ENCODE data around the gene ABCC3.

The ABCC3 gene

GRCh38 chr17:50658616-50659015, 23.9 kb downstream of the ABCC3 start:
- TF ChIP-seq ZFX (IDR thresholded peaks at IDR 0.05) = no peak
- no peak for TF ChIP-seq CTCF (conservative IDR thresholded peaks at IDR 0.05)
- no peak overlapping the region for H3K27ac ChIP-seq

DNA sequence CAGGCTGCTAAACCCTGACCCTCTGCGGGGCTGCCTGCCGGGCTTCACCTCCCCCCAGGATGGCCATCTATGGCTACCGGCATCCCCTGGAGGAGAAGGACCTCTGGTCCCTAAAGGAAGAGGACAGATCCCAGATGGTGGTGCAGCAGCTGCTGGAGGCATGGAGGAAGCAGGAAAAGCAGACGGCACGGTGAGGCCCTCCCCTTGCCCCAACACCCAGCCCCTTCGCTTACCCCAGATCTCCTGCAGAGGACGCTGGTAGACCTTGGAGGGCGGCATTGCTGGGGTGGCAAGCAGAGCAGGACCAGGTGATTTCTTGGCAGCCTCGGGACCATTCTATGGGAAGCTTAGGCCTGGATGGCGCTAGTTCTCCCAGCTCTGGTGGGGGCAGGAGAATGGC, 24.5 kb downstream of the ABCC3 start:
- peak overlapping the region; percentile 72; the same call in 1 of the 2 replicates for H3K27ac ChIP-seq

DNA sequence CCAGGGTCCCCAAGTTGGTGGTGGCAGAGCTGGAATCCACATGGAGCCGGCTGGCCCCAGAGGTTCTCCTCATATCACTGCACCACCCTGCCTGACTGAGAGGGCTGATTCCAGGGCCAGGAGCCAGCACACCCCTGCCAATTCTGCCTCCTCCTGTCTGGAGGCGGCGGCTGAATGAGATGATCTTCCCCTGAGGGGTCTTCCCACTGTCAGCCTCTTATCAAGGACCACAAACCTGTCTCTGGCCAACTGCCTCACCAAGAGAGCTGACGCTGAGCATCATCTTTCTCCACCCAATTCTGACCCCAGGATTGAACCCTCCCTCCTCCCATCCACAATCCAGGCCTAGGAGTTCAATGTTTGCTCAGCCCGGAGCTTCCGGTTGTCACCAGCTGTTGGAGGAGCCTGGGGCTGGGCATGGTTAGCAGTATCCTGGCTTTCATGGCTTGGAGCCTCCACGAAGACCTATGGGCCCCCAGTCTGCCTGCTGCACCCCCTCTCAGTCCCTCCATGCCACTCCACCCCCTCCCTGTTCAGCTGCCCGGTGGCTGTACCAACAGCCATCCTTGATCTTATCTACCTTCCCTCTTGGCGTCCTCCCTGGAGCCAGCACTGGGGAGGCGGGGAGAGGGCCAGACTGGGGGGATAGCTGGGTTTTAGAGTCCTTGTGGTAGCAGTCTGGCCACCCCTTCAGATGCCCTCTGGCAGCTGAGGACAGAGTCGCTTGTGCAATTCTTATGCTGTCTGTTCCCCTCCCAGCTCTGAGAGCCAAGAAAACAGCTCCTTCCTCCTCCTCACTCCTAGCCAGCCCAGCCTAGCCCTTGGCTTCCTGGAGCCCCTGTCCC, 25.6 kb downstream of the ABCC3 start:
- H3K27ac ChIP-seq = peak overlapping the region; percentile 72
- TF ChIP-seq CTCF (conservative IDR thresholded peaks at IDR 0.05) (no peak), ZFX (IDR thresholded peaks at IDR 0.05) (peak; percentile 12; the same call in 1 of the 2 replicates)

More for the DNA sequence above, 24.5 kb downstream of the ABCC3 start:
- no peak for TF ChIP-seq CTCF (conservative IDR thresholded peaks at IDR 0.05)
- no peak for TF ChIP-seq ZFX (IDR thresholded peaks at IDR 0.05)

GRCh38 chr17:50660887-50661345, 26.2 kb downstream of the ABCC3 start:
- TF ChIP-seq CTCF (conservative IDR thresholded peaks at IDR 0.05) (no peak), ZFX (IDR thresholded peaks at IDR 0.05) (no peak)

GRCh38 chr17:50661348-50661747, 26.7 kb downstream of the ABCC3 start:
- H3K27ac ChIP-seq = peak overlapping the region; percentile 72
- TF ChIP-seq CTCF (conservative IDR thresholded peaks at IDR 0.05) (no peak), ZFX (IDR thresholded peaks at IDR 0.05) (no peak)

More at GRCh38 chr17:50660887-50661345, 26.2 kb downstream of the ABCC3 start:
- H3K27ac ChIP-seq = peak overlapping the region; percentile 72

DNA sequence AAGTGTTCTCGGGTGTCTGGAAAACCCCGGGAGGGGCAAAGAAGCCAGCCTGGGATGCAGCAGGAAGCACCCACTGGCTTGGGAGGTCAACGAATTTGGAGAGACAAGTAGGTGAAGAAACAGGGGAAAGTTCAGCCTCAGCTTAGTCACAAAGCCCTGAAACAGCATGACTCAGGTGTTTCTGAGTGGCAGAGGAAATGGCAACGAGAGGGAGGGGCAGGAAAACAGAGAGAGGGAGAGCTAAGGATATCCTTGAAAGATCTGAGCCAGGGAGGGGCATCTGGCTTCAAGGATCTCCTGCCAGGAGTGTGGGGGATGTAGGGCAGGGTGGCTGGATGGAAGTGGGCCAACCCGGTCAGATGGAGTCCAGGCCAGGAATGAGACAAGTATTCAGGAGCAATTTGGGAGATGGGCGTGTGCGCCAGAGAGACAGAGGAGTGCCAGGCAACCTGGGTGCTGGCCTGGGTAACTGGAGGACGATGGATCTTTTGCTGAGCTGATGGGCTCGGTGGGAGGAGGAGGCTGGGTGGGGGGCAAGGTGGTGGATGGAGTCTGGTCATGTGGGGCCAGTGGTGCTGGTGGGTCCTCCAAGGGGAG, 27.2 kb downstream of the ABCC3 start:
- TF ChIP-seq CTCF (conservative IDR thresholded peaks at IDR 0.05) = no peak
- no peak for TF ChIP-seq ZFX (IDR thresholded peaks at IDR 0.05)
- peak overlapping the region; percentile 72 for H3K27ac ChIP-seq

- peak overlapping the region; percentile 72; the same call in 1 of the 2 replicates for H3K27ac ChIP-seq
- TF ChIP-seq CTCF (conservative IDR thresholded peaks at IDR 0.05) = no peak
- TF ChIP-seq ZFX (IDR thresholded peaks at IDR 0.05) = no peak
Measured at GRCh38 chr17:50662632-50663225, 28.0 kb downstream of the ABCC3 start.
